ENCODE results near the gene RAB23. TPM values are rescaled to one million over a fixed set of nuclear protein-coding genes. Genes with fewer than 3 reads are reported as not detected.

The RAB23 gene
- total RNA-seq, 1 experiment from 2014 or later = 13.8 TPM

DNA sequence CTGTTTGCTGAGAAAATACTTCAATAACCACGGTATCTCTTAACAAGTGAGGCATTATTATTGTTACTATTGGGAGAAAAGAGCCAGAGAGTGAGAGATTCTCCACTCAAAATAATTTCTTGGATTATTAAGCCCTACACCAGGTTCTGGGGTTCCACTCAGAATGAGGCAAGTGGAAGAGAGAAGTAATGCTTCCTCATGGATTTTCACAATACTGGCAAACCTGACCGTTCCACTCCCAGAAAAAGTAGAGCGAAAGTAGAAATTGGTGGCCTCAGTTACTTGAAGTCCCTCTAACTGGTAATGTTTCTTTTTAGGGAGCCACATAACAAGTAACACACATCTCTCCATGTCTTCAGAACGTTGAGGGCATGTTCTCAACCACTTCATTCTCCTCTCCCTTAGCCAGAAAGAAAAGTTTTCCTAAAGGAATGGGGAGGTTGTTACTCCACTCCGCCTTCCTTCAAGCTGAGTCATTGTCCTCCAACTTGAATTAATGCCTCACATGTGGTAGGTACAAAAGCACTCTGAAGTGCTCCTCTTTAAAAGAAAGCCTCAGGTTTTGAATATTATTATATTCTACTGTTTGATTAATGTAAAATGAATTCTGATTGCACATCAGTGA is 48.1 kb downstream of the RAB23 start:
- TF ChIP-seq, protein P1, sequence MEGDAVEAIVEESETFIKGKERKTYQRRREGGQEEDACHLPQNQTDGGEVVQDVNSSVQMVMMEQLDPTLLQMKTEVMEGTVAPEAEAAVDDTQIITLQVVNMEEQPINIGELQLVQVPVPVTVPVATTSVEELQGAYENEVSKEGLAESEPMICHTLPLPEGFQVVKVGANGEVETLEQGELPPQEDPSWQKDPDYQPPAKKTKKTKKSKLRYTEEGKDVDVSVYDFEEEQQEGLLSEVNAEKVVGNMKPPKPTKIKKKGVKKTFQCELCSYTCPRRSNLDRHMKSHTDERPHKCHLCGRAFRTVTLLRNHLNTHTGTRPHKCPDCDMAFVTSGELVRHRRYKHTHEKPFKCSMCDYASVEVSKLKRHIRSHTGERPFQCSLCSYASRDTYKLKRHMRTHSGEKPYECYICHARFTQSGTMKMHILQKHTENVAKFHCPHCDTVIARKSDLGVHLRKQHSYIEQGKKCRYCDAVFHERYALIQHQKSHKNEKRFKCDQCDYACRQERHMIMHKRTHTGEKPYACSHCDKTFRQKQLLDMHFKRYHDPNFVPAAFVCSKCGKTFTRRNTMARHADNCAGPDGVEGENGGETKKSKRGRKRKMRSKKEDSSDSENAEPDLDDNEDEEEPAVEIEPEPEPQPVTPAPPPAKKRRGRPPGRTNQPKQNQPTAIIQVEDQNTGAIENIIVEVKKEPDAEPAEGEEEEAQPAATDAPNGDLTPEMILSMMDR (conservative IDR thresholded peaks at IDR 0.05) = no peak
- no peak for TF ChIP-seq EZH2 (IDR thresholded peaks at IDR 0.05; ENCODE audit: low read depth)
- peak overlapping the region; percentile 91 for H3K4me3 ChIP-seq
- peaks cover 12% of the 10 kb centered on the region for H3K36me3 ChIP-seq (ENCODE audit: low read depth)
- peak overlapping the region; percentile 87 for H3K27ac ChIP-seq
- peak overlapping the region; percentile 88 for H3K4me2 ChIP-seq
- peaks cover 30% of the 10 kb centered on the region for H3K4me1 ChIP-seq (replicated peaks; ENCODE audit: insufficient read depth)
- peaks cover 65% of the 10 kb centered on the region for H3K79me2 ChIP-seq (ENCODE audit: low read depth)
- no peaks in the 10 kb centered on the region for H3K9me2 ChIP-seq (ENCODE audit: insufficient read depth)
- BruUV-seq (replicated peaks) = TSS peak; percentile 70
- no peaks in the 10 kb centered on the region for H3K27me3 ChIP-seq (ENCODE audit: insufficient read depth, low read depth)
- no peaks in the 10 kb centered on the region for H4K20me1 ChIP-seq (ENCODE audit: insufficient read depth)
- ChIA-PET POLR2A (ENCODE audit: unreplicated experiment) (interaction anchor here (0.7 kb wide), 1 partner anchor 48 kb away, joined by 3 read pairs; no protein-coding TSS in a partner anchor), CTCF (no interaction called here)
- H2AFZ ChIP-seq = peak overlapping the region; percentile 91
- H3F3A ChIP-seq (ENCODE audit: insufficient read depth, low read depth) = peaks cover 24% of the 10 kb centered on the region; the same call in 1 of the 2 replicates
- peak; percentile 9 to 71 for DNase-seq
- intact Hi-C loops (cut with micrococcal nuclease; ENCODE audit: unreplicated experiment) = loop anchor here (2.0 to 10.0 kb wide), 2 partner anchors 219 to 269 kb away; partner anchors contain the start of gene BEND6
- H3K9me3 ChIP-seq (ENCODE audit: insufficient read depth, low read depth) = no peaks in the 10 kb centered on the region

DNA sequence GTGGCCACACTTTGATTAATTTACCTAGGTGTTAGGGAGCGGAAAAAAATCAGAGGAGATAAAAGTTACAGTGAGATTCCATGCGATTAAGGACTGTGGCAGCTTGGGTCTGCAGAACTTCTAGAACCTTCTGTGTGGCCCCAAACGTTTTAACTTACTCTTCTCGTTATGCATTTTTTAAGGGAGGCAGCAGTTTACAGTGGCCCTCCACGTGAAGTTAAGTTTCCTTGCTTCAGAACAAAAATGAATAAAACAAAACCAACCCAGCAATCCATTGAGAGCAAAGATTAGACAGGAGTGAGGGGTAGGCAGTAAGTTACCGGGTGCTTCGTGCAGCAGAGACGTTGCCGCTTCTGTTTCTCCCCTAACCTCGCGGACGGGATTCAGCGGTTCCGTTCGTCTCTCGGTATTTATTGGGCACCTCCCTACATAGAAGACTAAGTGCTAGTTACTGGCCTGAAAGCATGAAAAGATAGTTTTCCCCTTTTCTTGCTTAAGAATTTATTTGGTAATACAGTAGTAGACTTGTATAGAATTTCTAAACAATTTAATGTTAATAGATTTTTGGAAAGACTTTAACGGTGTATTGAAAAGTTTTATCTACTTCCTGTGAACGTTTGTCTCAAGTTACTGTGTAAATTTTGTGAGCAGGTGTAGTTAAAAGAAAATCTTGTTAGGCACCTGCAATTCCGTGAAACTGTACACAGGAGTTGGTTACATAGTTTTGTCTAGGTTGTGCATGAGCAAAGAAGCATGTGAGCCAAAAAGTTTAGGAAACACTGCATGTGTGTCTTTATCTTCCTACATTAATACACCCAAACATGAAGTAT is 48.8 kb downstream of the RAB23 start:
- no peaks in the 10 kb centered on the region for H3K9me2 ChIP-seq (ENCODE audit: insufficient read depth)
- H3K4me2 ChIP-seq = peak overlapping the region; percentile 88
- ChIA-PET POLR2A (ENCODE audit: unreplicated experiment) (interaction anchor here (0.7 kb wide), 1 partner anchor 448 kb away, joined by 5 read pairs; no protein-coding TSS in a partner anchor), CTCF (interaction anchor here (1.4 kb wide), 1 partner anchor 218 kb away, joined by 4 read pairs; no protein-coding TSS in a partner anchor)
- H3K4me1 ChIP-seq (replicated peaks; ENCODE audit: insufficient read depth) = peaks cover 30% of the 10 kb centered on the region
- no peaks in the 10 kb centered on the region; the same call in 1 of the 2 replicates for H4K20me1 ChIP-seq (ENCODE audit: insufficient read depth)
- intact Hi-C loops (cut with micrococcal nuclease; ENCODE audit: unreplicated experiment) = loop anchor here (2.0 to 10.0 kb wide), 2 partner anchors 218 to 268 kb away; partner anchors contain the start of gene BEND6
- peaks cover 27% of the 10 kb centered on the region; the same call in 1 of the 2 replicates for H3F3A ChIP-seq (ENCODE audit: insufficient read depth, low read depth)
- no peaks in the 10 kb centered on the region for H3K9me3 ChIP-seq (ENCODE audit: insufficient read depth, low read depth)
- peak overlapping the region; percentile 91 for H3K4me3 ChIP-seq
- H3K27ac ChIP-seq = peak overlapping the region; percentile 87
- peak overlapping the region; percentile 91 for H2AFZ ChIP-seq
- H3K27me3 ChIP-seq (ENCODE audit: insufficient read depth, low read depth) = no peaks in the 10 kb centered on the region
- TF ChIP-seq EZH2 (IDR thresholded peaks at IDR 0.05; ENCODE audit: low read depth) = no peak
- TF ChIP-seq, protein P1 (conservative IDR thresholded peaks at IDR 0.05) = no peak
- H3K79me2 ChIP-seq (ENCODE audit: low read depth) = peaks cover 57% of the 10 kb centered on the region
- DNase-seq = peak in 1 of 2 experiments; percentile 6
- no TSS peak for BruUV-seq (replicated peaks)
- H3K36me3 ChIP-seq (ENCODE audit: low read depth) = peaks cover 14% of the 10 kb centered on the region
